Cerebellar cortex (tissue), 1 donor: ENCODE measurements around the gene TMEM203.

Experiments used
- DNase-seq: peaks from one replicate; pipeline ENCODE4 v3.0.0-alpha.2; 2015; ENCODE audit warnings: low spot score

The TMEM203 gene

DNA sequence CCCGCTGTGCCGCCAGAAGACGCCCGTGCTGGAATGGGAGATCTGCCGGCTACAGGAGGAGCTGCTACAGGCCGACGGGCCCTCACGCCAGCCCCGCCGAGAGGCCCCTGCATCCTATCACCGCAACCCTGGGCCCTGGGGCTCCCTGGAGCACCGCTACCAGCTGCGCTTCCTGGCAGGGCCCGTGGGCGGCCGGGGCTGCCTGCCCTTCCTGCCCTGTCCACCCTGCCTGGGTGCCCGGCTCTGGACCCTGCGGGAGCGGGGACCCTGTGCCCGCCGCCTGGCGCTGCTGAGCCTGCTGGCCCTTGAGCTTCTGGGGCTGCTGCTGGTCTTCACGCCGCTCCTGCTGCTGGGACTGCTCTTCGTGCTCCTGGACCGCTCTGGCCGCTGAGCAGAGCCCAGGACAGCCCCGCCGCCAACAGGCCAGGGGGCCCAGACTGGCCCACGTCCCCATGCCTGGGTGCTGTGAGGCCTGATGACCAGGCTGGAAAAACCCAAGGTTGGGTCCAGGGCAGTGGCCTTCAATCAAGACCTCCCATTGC lies 12.8 kb upstream of the TMEM203 start:
- DNase-seq: no peak

DNA sequence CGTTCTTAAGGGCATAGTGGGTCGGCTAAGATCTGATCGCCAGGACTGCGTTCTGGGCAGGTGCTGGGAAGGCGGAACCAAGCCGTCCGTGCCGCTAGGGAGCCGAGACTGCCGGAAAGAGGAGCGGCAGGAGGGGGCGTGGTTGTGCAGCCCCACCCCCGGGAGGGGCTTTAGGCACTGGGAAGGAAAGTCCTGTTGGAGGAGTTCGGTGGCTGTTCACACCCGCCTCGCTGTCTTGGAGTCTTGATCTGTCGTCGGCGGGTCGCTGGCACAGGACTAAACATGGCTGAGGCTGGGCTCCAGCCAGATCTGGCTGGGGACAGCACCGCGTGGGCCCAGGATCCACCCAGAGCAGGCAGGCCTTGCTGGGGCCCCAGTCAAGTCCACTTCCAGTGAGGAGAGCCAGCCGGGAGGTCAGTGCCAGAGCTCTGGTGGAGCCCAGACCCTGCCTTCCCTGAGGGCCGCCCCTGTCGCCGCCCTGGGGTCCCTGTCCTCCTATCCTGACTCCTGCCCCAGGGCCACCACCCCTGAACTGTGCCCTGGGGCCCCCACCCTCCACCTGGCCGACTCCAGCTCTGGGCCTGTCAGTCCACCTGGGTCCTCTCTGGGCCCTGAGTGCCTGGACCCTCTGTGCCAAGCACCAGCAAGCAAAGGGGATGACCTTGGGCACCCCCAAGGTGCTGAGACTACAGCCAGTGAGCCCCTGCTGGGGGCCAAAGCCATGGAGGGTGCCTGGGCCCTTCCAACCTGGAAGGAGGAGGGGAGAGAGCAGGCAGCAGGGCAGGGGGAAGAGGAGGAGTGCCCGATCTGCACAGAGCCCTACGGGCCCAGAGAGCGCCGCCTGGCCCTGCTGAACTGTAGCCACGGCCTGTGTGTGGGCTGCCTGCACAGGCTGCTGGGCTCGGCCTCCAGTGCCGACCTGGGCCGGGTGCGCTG lies 12.1 kb upstream of the TMEM203 start:
- DNase-seq: no peak

DNA sequence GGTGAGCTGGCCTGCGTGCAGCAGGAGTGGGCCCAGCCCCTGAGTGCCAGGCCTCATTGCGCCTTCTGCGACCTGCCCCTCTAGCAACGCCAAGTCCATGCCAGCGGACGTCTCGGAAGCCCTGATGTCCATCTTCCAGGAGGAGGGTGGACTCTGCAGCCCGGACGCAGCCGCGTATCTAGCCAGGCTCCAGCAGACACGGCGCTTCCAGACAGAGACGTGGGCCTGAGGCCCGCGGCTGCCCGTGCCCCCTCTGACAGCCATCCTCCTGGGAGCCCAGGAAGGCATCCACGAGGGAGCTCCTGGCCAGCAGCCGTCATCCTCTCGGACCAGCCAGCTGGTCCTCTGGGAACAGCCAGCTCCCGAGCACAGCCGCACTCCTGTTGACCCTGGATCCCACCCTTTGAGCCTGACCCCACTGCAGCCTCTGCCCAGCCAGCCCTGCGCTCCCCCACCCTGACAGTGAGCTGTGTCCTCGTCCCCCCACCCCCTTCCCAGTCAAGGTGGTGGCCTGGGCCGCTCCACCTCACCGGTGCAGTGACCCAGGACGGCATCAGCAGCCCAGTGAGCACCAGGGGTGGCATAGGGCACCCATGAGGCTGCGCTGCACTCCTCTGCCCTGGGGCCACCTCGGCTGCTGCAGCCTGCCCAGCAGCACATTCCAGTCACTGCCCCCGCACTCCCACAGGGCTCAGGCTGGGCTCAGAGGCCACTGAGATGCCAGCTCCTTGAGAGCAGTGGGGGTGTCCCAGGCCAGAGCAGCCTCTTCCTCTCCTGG lies 10.9 kb upstream of the TMEM203 start:
- no peak for DNase-seq

DNA sequence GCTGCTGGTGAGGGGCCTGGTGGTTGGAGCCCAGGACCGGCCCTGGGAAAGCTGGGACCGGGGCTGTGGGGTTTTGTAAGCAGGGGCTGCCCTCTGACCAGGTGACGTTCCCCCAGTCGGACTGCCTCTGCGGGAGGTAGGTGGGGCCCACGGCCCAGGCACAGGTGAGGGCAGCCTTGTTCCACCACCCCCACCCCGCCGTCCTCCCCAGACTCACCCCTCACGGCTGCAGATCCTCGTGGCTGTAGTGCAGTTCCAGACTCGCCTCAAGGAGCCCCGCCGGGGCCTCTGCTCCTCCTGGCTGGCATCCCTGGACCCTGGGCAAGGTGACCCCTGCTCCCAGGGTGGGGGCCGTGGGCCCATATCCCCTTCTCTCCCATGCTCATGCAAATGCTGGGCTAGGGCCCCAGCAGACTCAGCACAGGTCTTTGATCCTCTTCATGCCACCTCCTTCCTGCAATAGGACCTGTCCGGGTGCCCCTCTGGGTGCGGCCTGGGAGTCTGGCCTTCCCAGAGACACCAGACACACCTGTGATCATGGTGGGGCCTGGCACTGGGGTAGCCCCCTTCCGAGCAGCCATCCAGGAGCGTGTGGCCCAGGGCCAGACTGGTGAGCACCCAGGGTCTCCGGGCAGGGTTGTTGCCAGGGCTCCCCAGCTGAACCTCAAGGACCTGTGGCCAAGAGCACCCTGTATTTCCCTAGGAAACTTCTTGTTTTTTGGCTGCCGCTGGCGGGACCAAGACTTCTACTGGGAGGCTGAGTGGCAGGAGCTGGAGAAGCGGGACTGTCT lies 9.9 kb upstream of the TMEM203 start:
- no peak for DNase-seq

DNA sequence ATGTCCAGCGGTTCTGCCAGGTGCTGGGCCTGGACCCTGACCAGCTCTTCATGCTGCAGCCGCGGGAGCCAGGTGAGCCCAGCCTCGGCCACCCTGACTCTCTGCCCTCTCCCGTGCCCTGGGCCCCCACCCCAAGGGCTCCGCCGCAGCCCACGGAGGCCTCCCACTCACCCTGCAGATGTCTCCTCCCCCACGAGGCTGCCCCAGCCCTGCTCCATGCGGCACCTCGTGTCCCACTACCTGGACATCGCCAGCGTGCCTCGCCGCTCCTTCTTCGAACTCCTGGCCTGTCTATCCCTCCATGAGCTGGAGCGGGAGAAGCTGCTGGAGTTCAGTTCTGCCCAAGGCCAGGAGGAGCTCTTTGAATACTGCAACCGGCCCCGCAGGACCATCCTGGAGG lies 9.2 kb upstream of the TMEM203 start:
- DNase-seq: no peak

- DNase-seq: no peak
Measured at GRCh38 chr9:137213160-137214060, 8.0 kb upstream of the TMEM203 start.

DNA sequence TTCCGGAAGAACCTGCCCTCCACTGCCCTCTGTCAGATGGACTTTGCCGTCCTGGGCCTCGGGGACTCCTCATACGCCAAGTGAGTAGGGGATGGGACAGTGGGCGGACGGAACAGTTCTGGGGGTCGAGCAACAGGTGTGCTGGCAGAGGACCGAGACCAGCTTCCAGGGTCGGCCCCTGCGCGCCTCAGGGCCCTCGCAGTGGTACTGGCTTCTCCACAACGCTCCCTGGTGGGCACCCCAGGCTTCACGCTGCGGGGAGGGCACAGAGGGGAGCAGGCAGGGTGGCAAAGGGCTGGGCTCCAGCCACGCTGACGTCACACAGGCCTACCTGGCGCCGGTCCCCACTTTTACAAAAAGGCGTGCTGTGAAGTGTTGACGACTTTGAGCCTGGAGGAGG lies 7.1 kb upstream of the TMEM203 start:
- DNase-seq: no peak

DNA sequence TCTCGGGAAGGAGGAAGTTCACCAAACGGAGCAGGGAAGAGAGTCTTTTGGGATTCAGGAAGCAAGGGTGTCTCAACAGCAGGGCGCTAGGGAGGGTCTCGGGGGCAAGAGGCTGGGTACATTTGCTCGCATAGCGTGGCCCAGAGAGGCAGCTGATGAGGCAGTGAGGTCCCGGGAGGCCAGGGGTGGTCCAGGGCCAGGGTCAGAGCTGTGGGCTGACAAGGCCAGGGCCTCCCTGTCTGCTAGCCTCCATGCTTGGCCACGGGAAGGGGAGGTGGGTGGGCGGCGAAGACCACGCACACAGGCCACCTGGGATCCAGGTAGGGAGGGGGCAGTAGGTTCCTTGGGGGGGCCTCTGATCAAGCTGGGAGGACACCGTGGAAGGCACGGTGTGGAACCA lies 6.1 kb upstream of the TMEM203 start:
- no peak for DNase-seq

DNA sequence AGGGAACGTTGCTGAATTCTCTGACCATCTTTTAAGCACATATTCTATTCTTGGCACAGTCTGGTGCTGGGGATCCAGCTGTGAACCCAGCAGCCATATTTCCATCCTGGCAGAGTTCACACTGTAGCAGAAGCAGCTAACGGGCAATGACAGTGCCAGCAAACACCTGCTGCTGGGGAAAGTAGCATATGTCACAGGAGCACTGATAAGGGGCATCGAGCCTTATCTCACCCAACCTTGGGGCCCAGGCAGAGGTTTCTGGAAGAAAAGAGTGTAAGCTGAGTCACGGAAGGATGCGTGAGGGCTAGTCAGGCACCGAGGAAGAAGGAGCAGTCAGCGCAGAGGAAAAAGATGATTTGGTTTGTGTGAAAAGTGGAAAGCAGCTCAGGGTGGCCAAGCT lies 1.2 kb upstream of the TMEM203 start:
- no peak for DNase-seq

DNA sequence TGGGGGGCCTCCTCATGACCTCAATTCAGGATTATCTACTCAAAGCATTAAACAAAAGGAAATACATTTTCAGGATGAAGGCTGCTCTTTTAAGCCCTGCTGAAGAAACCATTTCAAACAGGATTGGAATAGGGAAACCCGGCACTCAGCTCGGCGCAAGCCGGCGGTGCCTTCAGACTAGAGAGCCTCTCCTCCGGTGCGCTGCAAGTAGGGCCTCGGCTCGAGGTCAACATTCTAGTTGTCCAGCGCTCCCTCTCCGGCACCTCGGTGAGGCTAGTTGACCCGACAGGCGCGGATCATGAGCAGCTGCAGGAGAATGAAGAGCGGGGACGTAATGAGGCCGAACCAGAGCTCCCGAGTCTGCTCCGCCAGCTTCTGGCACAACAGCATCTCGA lies 720 bp downstream of the TMEM203 start:
- DNase-seq: no peak

- DNase-seq: no peak
Measured at GRCh38 chr9:137202966-137203365, 2.5 kb downstream of the TMEM203 start.

- DNase-seq: no peak
Measured at GRCh38 chr9:137201205-137201868, 4.1 kb downstream of the TMEM203 start.

GRCh38 chr9:137200311-137201204 lies 4.9 kb downstream of the TMEM203 start, which contains the start of gene TPRN:
Gene TPRN, minus strand, starts transcription at chr9:137200741. Its CDS starts 30 bp downstream, at chr9:137200711.
- peak; percentile 99 for DNase-seq

DNA sequence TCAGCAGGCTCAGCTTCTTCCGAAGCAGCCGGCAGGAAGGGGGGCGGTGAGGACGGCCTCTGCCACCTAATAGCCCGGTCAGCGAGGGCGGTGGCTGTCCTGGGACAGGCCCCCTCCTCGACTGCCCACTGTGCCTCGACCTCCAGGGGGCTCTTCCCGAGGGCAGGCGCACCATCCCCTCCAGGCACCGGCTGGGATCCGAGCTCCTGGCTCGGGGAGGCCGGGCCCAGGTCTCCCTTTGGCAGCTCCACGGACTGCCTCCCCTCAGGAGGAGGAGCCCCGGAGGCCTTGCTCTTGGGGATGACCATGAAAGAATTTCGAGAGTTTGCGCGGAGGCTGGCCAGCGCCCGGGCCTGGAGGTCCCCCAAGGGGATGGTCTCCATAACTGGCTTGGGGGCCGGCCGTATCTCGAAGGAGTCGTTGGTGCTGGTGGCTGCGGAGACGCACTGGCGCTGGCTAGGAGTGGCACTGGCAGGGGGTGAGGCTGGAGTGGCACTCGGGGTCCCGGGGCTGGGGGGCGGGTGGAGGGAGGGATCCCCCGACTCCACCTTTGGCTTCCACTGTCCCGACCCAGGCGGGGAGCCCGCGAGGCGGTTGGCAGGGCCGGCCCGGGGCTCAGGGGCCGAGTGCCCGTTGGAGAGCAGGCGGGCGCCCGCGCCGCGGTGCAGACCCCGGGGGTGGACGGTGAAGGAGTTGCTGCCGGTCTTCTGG lies 5.9 kb downstream of the TMEM203 start:
- no peak for DNase-seq

DNA sequence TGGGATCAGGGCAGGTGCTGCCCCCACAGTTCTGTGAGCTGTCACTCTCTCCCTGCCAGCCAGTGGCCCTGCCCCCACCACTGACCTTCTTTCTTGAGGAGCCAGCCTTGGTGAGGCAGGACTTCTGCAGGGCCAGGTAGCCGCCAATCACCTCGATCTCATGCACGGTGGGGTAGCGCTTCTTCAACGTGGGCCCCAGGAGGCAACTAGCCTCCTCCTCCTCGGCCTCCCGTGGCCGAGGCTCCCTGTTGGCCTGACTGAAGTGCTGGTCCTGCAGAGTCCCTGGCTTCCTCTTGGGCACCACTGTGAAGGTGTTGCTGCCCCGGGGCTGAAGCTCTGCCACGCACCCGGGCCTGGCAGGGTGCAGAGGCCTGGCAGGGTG lies 6.6 kb downstream of the TMEM203 start:
- peak; percentile 82 for DNase-seq

DNA sequence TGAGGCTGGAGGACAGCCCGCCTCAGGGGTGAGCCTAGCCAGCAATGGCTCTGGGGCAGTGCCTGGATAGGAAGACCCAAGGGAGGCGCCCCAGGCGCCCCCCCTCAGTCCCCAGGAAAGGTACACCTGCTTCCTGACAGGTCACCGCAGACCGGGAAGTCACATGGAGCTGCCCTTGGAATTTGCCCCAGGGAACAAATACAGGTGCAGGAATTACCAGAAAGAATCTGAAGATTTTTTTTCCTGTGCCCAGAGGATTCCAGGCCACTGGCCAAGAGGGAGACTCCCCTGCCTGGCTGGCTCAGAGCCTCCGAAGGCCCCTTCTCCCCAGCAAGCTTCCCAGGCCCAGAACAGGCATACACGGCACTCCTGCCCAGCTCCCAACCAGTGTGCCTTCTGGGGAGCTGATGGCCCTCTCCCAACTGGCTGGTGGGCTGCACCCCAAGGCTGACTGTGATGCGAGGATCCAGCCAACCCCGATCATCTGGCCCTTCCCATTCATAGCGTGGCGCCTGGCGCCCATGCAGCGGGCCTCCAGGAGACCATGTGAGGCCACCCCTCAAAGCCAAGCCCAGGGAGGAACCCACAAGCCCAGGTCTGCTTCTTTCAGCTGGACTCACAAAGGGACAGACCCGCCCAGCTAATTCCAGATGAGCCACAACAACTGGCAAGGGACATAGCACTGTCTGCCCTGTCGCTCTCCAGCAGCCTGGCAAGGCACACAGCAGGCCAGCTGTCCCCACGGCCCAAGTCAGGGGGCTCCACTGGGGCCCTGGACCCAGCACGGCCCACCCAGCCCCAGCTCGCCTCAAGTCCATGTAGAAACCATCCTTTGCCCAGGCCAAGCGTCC lies 7.2 kb downstream of the TMEM203 start:
- peak; percentile 53 for DNase-seq

DNA sequence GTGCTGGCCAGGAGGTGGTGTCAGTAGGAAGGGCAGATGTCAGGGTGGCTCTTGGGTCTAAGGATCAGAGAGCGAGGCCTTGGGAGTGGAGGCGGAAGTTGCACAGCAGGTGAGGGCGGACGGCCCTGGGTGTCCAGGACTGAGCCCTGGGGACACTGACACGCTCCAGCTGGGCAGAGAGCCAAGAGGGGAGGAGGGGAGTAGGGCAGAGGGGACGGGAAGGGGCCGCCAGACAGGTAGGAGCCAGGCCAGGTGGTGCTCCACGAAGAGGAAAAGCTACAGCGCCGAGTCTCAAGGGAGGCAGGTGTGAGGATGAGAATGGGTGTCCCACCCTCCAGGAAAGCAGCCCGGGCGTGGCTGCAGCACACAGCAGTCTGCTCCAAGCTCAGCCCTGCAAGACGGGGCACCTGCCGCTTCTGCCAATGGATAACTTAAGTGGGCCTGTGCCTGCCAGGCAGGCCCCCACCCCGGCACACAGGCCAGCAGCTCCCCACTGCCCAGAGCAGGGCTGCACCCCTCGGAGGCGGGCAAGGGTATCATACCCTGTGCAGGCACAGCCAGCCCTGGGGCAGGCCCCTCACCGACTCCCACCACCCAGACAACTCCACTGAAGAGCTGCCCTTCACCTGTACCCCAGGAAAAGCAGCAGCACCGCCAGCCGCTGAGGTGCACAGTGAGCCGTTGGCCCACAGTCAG lies 9.8 kb downstream of the TMEM203 start:
- DNase-seq: no peak
